HEK293 (cell line): ENCODE results near the gene SYTL3.

Source experiments
- CTCF ChIA-PET: fragments of 350-600 bp; formaldehyde crosslinking; extraction: SDS; loops from one replicate; lab custom pipeline; 2021; ENCODE audit warnings: antibody characterized with exemption; lab: Yijun Ruan, JAX
- POLR2A ChIA-PET: fragments of 300-600 bp; formaldehyde crosslinking; extraction: SDS; loops from one replicate; lab custom pipeline; 2020; ENCODE audit warnings: antibody characterized with exemption, inconsistent platforms; lab: Yijun Ruan, JAX
- H3K27ac ChIP-seq: fragments of 200-500 bp; sonication (Bioruptor generic); 2 replicates; pipeline ENCODE4 v1.5.1; 2014; ENCODE audit warnings: low read depth, low read length, control low read depth, inconsistent platforms; ENCODE audit errors: extremely low read depth
- H3K36me3 ChIP-seq, 2 experiments: fragments of 200-500 bp in 1 of 2; sonication (Bioruptor generic) in 1 of 2; 1 replicate in 1 of 2; 2 replicates in 1 of 2; pipeline ENCODE4 v1.5.1; 2014 to 2017; ENCODE audit warnings: inconsistent platforms in 2 of 2, low read length in 2 of 2; ENCODE audit not compliant: control insufficient read depth in 2 of 2, insufficient read depth in 1 of 2
- H3K4me1 ChIP-seq: fragments of 200-500 bp; sonication (Bioruptor generic); 2 replicates; pipeline ENCODE4 v1.5.1; 2014; ENCODE audit warnings: mild to moderate bottlenecking, low read length, inconsistent platforms; ENCODE audit not compliant: control insufficient read depth, insufficient read depth
- H3K4me3 ChIP-seq: 2 replicates; pipeline ENCODE4 v1.5.1; 2011; ENCODE audit warnings: low read depth, mild to moderate bottlenecking, control low read depth, low read length, moderate library complexity
- H3K9me3 ChIP-seq: fragments of 200-500 bp; sonication (Bioruptor generic); 2 replicates; pipeline ENCODE4 v1.5.1; 2014; ENCODE audit warnings: low read depth, low read length, inconsistent platforms; ENCODE audit not compliant: control insufficient read depth, insufficient read depth
- GFI1B ChIP-seq: fragments of 450-650 bp; formaldehyde crosslinking; IDR thresholded peaks from 2 replicates; pipeline ENCODE4 v1.5.1; 2016; ENCODE audit warnings: missing biosample characterization, missing genetic modification characterization
- GLI4 ChIP-seq: fragments of 450-650 bp; formaldehyde crosslinking; IDR thresholded peaks from 2 replicates; pipeline ENCODE4 v1.5.1; 2016; ENCODE audit warnings: missing biosample characterization, missing genetic modification characterization
- OVOL3 ChIP-seq: fragments of 450-650 bp; formaldehyde crosslinking; IDR thresholded peaks from 2 replicates; pipeline ENCODE4 v1.5.1; 2016; ENCODE audit warnings: missing biosample characterization, missing genetic modification characterization
- PRDM1 ChIP-seq: fragments of 450-650 bp; formaldehyde crosslinking; IDR thresholded peaks from 2 replicates; pipeline ENCODE4; 2016; ENCODE audit warnings: missing biosample characterization, missing genetic modification characterization
- TCF7L2 ChIP-seq: IDR thresholded peaks from 2 replicates; pipeline ENCODE4 v1.6.1; 2011; ENCODE audit warnings: low read depth, mild to moderate bottlenecking, inconsistent platforms, low read length, moderate library complexity, borderline replicate concordance
- ZNF114 ChIP-seq: fragments of 450-650 bp; formaldehyde crosslinking; IDR thresholded peaks from 2 replicates; pipeline ENCODE4 v1.5.0; 2017; ENCODE audit warnings: missing biosample characterization, missing genetic modification characterization
- ZNF140 ChIP-seq: fragments of 450-650 bp; formaldehyde crosslinking; IDR thresholded peaks from 2 replicates; pipeline ENCODE4 v1.5.1; 2016; ENCODE audit warnings: missing biosample characterization, missing genetic modification characterization
- ZNF16 ChIP-seq: fragments of 450-650 bp; formaldehyde crosslinking; IDR thresholded peaks from 2 replicates; pipeline ENCODE4 v1.5.1; 2016; ENCODE audit warnings: low read depth, missing biosample characterization, missing genetic modification characterization
- ZNF23 ChIP-seq: fragments of 450-650 bp; formaldehyde crosslinking; IDR thresholded peaks from 2 replicates; pipeline ENCODE4 v1.5.1; 2016; ENCODE audit warnings: missing biosample characterization, missing genetic modification characterization, borderline replicate concordance
- ZNF24 ChIP-seq: fragments of 450-650 bp; formaldehyde crosslinking; IDR thresholded peaks from 2 replicates; pipeline ENCODE4 v1.5.1; 2016; ENCODE audit warnings: missing biosample characterization, missing genetic modification characterization
- ZNF266 ChIP-seq: fragments of 450-650 bp; formaldehyde crosslinking; IDR thresholded peaks from 2 replicates; pipeline ENCODE4 v1.5.1; 2016; ENCODE audit warnings: missing biosample characterization, missing genetic modification characterization, low read depth
- ZNF426 ChIP-seq: fragments of 450-650 bp; formaldehyde crosslinking; IDR thresholded peaks from 2 replicates; pipeline ENCODE4 v1.5.1; 2017; ENCODE audit warnings: missing biosample characterization, missing genetic modification characterization, mild to moderate bottlenecking, inconsistent platforms, moderate library complexity
- ZNF501 ChIP-seq: fragments of 450-650 bp; formaldehyde crosslinking; IDR thresholded peaks from 2 replicates; pipeline ENCODE4 v1.5.1; 2016; ENCODE audit warnings: missing biosample characterization, missing genetic modification characterization
- ZNF561 ChIP-seq: fragments of 450-650 bp; IDR thresholded peaks from 2 replicates; pipeline ENCODE4 v1.5.1; 2018; ENCODE audit warnings: missing biosample characterization, missing genetic modification characterization, borderline replicate concordance
- ZNF791 ChIP-seq: fragments of 450-650 bp; formaldehyde crosslinking; IDR thresholded peaks from 2 replicates; pipeline ENCODE4 v1.5.1; 2016; ENCODE audit warnings: missing biosample characterization, missing genetic modification characterization
- ZSCAN23 ChIP-seq: fragments of 450-650 bp; formaldehyde crosslinking; IDR thresholded peaks from 2 replicates; pipeline ENCODE4 v1.5.1; 2016; ENCODE audit warnings: missing biosample characterization, missing genetic modification characterization
- TF ChIP-seq, protein P1 (sequence below): fragments of 450-650 bp; formaldehyde crosslinking; IDR thresholded peaks from 2 replicates; pipeline ENCODE4 v1.5.1; 2017; ENCODE audit warnings: missing biosample characterization, mild to moderate bottlenecking, missing genetic modification characterization, moderate library complexity
- TF ChIP-seq, protein P2 (sequence below): fragments of 450-650 bp; formaldehyde crosslinking; IDR thresholded peaks from 2 replicates; pipeline ENCODE4 v1.5.1; 2016; ENCODE audit warnings: missing biosample characterization, missing genetic modification characterization

Gene SYTL3

DNA sequence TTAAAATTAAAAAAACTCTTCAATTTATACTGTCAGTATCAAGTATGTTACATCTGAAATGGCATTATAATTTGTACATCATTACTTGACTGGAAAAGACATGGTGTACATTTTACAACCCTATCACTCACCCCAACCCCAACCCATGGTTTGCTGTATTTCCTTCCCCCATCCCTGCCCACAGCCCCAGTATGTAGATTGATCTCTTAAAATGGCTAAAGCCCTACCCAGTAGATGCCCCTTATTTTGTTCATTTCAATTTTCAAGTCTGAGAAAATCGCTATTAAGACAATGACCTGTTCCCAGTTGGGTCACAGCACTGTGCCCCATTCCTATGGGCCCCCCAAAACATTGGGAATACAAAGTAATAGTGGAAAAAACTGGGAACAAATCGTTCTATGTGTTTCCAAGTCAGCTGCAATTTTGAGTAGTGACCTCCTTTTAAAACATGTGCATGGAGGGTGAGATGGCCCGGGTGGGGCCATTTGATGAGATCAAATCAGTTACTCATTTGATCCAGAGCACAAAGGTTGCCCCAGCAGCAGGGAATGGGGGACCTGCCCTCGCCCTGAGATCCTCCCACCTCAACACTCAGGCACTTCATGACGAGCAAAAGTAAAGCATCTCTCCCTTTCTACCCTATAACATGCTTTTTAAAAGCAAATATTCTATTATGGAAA is 156.0 kb downstream of the SYTL3 start:
- ChIA-PET POLR2A (no interaction called here), CTCF (interaction anchor here (0.6 to 1.0 kb wide), 5 partner anchors 10 to 390 kb away, joined by 3 to 8 read pairs (median 4); no protein-coding TSS in a partner anchor)
- Histone ChIP-seq H3K36me3 (peaks cover 0 to 22% of the 10 kb centered on the region in 2 experiments; a peak in 2 of 3 replicates), H3K4me3 (no peak overlapping the region), H3K27ac (no peak overlapping the region), H3K9me3 (no peaks in the 10 kb centered on the region), H3K4me1 (peaks cover 13% of the 10 kb centered on the region; the same call in 1 of the 2 replicates)
- TF ChIP-seq ZNF426 (tag by site-specific recombination) (no peak), TCF7L2 (no peak), ZNF266 (tag by site-specific recombination) (no peak), OVOL3 (tag by site-specific recombination) (no peak), ZNF561 (tag by site-specific recombination) (no peak), ZNF140 (tag by site-specific recombination) (no peak), GFI1B (tag by site-specific recombination) (no peak), ZNF114 (tag by site-specific recombination) (no peak), ZSCAN23 (tag by site-specific recombination) (no peak), ZNF24 (tag by site-specific recombination) (no peak), GLI4 (tag by site-specific recombination) (no peak), ZNF791 (no peak), ZNF16 (tag by site-specific recombination) (no peak), PRDM1 (tag by site-specific recombination) (no peak), ZNF23 (no peak)
- TF ChIP-seq, protein P1, sequence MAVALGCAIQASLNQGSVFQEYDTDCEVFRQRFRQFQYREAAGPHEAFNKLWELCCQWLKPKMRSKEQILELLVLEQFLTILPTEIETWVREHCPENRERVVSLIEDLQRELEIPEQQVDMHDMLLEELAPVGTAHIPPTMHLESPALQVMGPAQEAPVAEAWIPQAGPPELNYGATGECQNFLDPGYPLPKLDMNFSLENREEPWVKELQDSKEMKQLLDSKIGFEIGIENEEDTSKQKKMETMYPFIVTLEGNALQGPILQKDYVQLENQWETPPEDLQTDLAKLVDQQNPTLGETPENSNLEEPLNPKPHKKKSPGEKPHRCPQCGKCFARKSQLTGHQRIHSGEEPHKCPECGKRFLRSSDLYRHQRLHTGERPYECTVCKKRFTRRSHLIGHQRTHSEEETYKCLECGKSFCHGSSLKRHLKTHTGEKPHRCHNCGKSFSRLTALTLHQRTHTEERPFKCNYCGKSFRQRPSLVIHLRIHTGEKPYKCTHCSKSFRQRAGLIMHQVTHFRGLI (tag by site-specific recombination) = no peak

DNA sequence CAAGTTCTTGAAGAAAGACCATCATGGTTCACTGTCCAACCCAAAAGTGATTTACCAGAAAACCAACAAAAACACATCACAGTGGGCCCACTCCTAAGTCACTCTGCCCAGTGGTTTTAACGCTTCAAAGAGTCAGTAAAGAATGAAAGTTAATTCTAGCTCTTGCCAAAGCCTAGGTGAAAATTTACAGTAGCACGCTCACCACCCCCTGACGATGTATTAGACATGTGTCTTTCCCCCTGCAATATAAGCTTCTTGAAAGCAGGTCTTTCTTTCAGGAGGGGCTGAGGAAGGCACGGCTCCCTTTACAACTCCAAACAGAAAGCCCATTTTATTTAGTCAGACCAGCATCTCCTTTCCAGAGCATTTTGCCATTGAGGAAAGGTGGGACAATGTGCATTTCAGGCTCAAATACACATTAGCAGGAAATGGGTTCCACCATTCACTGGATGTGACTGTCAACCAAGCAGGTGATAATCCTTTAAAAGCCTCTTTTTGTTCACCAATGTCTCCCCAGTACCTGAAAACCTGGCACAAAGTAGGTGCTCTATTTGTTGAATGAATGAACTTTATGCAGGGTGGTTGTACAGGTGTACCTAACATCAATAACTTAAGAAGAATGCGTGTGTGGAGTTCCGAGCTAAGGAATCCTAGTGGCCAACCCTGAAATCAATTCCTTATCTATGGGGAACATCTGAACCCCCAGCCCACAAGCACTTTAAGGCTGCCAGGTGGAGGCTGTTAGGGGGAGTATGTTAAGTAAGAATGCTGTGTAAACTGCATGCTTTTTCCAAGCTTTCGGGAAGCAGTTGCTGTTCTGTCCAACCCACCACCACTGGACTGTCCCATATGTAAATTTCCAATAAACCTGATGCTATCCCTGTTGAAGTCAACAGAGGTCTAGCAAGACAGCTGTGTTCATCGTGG is 157.9 kb downstream of the SYTL3 start:
- H3K27ac ChIP-seq = no peak overlapping the region
- POLR2A ChIA-PET = interaction anchor here (1.2 kb wide), 1 partner anchor 8 kb away, joined by 3 read pairs; no protein-coding TSS in a partner anchor
- H3K4me3 ChIP-seq = no peak overlapping the region
- CTCF ChIA-PET = interaction anchor here (0.6 to 1.8 kb wide), 6 partner anchors 11 to 900 kb away, joined by 3 to 4 read pairs (median 3); no protein-coding TSS in a partner anchor
- H3K36me3 ChIP-seq = peaks cover 0 to 30% of the 10 kb centered on the region in 2 experiments; a peak in 2 of 3 replicates
- H3K9me3 ChIP-seq = no peaks in the 10 kb centered on the region
- TF ChIP-seq, protein P2, sequence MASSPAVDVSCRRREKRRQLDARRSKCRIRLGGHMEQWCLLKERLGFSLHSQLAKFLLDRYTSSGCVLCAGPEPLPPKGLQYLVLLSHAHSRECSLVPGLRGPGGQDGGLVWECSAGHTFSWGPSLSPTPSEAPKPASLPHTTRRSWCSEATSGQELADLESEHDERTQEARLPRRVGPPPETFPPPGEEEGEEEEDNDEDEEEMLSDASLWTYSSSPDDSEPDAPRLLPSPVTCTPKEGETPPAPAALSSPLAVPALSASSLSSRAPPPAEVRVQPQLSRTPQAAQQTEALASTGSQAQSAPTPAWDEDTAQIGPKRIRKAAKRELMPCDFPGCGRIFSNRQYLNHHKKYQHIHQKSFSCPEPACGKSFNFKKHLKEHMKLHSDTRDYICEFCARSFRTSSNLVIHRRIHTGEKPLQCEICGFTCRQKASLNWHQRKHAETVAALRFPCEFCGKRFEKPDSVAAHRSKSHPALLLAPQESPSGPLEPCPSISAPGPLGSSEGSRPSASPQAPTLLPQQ (tag by site-specific recombination) = peak; percentile 35; the same call in 1 of the 2 replicates
- TF ChIP-seq ZNF501 (tag by site-specific recombination) = no peak
- H3K4me1 ChIP-seq = peaks cover 27% of the 10 kb centered on the region; the same call in 1 of the 2 replicates
